IMR-90 (cell line): ENCODE data around the gene PPM1F. TPM values are rescaled to one million over a fixed set of nuclear protein-coding genes. Genes with fewer than 3 reads are reported as not detected.

Experiments used
- ATAC-seq: fragments of 200-7000 bp; cut with Tn5 transposase; 2 replicates; pipeline ENCODE4 v1.9.1; 2020; ENCODE audit warnings: low read depth, mild to moderate bottlenecking, moderate library complexity
- BruUV-seq: library from RNA; stranded (reverse); fragments of 400-500 nt; replicated peaks from 2 replicates; lab custom pipeline; 2021; lab: Mats Ljungman, UMichigan
- CTCF ChIA-PET: fragments of 300-600 bp; formaldehyde crosslinking; extraction: SDS; loops from one replicate; lab custom pipeline; 2021; ENCODE audit warnings: antibody characterized with exemption; lab: Yijun Ruan, JAX
- POLR2A ChIA-PET: fragments of 300-600 bp; sonication (Branson Sonifier 250); formaldehyde crosslinking; loops from one replicate; lab custom pipeline; 2022; ENCODE audit warnings: antibody characterized with exemption; ENCODE audit not compliant: unreplicated experiment; lab: Charles Lee
- DNase-seq: peaks from one replicate; pipeline ENCODE4 v3.0.0; 2013
- H2AFZ ChIP-seq: replicated peaks from 2 replicates; pipeline ENCODE3; 2013; ENCODE audit warnings: low read length, mild to moderate bottlenecking; ENCODE audit not compliant: poor library complexity
- H2AK5ac ChIP-seq: 2 replicates; pipeline ENCODE4 v1.6.1; 2013; ENCODE audit warnings: low read depth, low read length, inconsistent platforms
- H2AK9ac ChIP-seq: replicated peaks from 2 replicates; pipeline ENCODE3; 2013; ENCODE audit warnings: mild to moderate bottlenecking, low read depth, low read length, moderate library complexity; ENCODE audit not compliant: poor library complexity
- H2BK120ac ChIP-seq: 2 replicates; pipeline ENCODE4 v1.6.1; 2013; ENCODE audit warnings: low read depth, low read length, inconsistent platforms
- H2BK15ac ChIP-seq: 3 replicates; pipeline ENCODE4 v1.6.1; 2013; ENCODE audit warnings: low read depth, low read length, inconsistent platforms
- H2BK20ac ChIP-seq: 2 replicates; pipeline ENCODE4 v1.6.1; 2013; ENCODE audit warnings: low read depth, mild to moderate bottlenecking, inconsistent platforms, low read length, moderate library complexity
- H2BK5ac ChIP-seq: 2 replicates; pipeline ENCODE4 v1.6.1; 2013; ENCODE audit warnings: mild to moderate bottlenecking, low read depth, low read length, inconsistent platforms; ENCODE audit not compliant: poor library complexity, severe bottlenecking
- H3K14ac ChIP-seq: replicated peaks from 2 replicates; pipeline ENCODE4 v1.6.1; 2013; ENCODE audit warnings: low read depth, low read length, inconsistent platforms
- H3K18ac ChIP-seq: 2 replicates; pipeline ENCODE4 v1.6.1; 2013; ENCODE audit warnings: low read depth, low read length, control low read depth
- H3K23ac ChIP-seq: 2 replicates; pipeline ENCODE4 v1.6.1; 2013; ENCODE audit warnings: low read depth, low read length, inconsistent platforms
- H3K27ac ChIP-seq: 2 replicates; pipeline ENCODE4 v1.5.1; 2013; ENCODE audit warnings: mild to moderate bottlenecking, control low read depth, low read length; ENCODE audit not compliant: insufficient read depth
- H3K27me3 ChIP-seq: 2 replicates; pipeline ENCODE4 v1.6.1; 2013; ENCODE audit warnings: low read length; ENCODE audit not compliant: control insufficient read depth, insufficient read depth
- H3K36me3 ChIP-seq: 2 replicates; pipeline ENCODE4 v1.6.1; 2013; ENCODE audit warnings: low read length, mixed read lengths; ENCODE audit not compliant: control insufficient read depth, insufficient read depth
- H3K4ac ChIP-seq: 2 replicates; pipeline ENCODE4 v1.6.1; 2013; ENCODE audit warnings: low read depth, low read length, inconsistent platforms
- H3K4me1 ChIP-seq: 2 replicates; pipeline ENCODE4 v1.6.1; 2013; ENCODE audit warnings: low read length, mixed read lengths; ENCODE audit not compliant: control insufficient read depth, insufficient read depth
- H3K4me2 ChIP-seq: 2 replicates; pipeline ENCODE4 v1.6.1; 2013; ENCODE audit warnings: low read depth, mild to moderate bottlenecking, control low read depth, low read length, moderate library complexity
- H3K4me3 ChIP-seq: 2 replicates; pipeline ENCODE4 v1.5.1; 2013; ENCODE audit warnings: low read depth, mild to moderate bottlenecking, control low read depth, low read length, moderate library complexity; ENCODE audit not compliant: insufficient read depth
- H3K56ac ChIP-seq: 2 replicates; pipeline ENCODE4 v1.6.1; 2013; ENCODE audit warnings: low read length, inconsistent platforms; ENCODE audit not compliant: insufficient read depth; ENCODE audit errors: extremely low read depth
- H3K79me1 ChIP-seq, 2 experiments: 2 replicates each; pipeline ENCODE4 v1.6.1; 2013; ENCODE audit warnings: low read length in 2 of 2, inconsistent platforms in 1 of 2, low read depth in 1 of 2
- H3K9ac ChIP-seq: 2 replicates; pipeline ENCODE4 v1.6.1; 2013; ENCODE audit warnings: low read depth, low read length, control low read depth
- H3K9me1 ChIP-seq: 2 replicates; pipeline ENCODE4 v1.6.1; 2013; ENCODE audit warnings: low read length, inconsistent platforms; ENCODE audit not compliant: insufficient read depth
- H3K9me3 ChIP-seq: 2 replicates; pipeline ENCODE4 v1.6.1; 2013; ENCODE audit warnings: low read length; ENCODE audit not compliant: control insufficient read depth, insufficient read depth
- H4K20me1 ChIP-seq: 2 replicates; pipeline ENCODE4 v1.6.1; 2013; ENCODE audit warnings: low read length, inconsistent platforms; ENCODE audit not compliant: insufficient read depth
- H4K5ac ChIP-seq: 2 replicates; pipeline ENCODE4 v1.6.1; 2013; ENCODE audit warnings: mild to moderate bottlenecking, low read depth, low read length, control low read depth
- H4K8ac ChIP-seq, 2 experiments: 2 replicates each; pipeline ENCODE4 v1.6.1; 2013; ENCODE audit warnings: low read depth in 2 of 2, low read length in 2 of 2, control low read depth in 1 of 2, inconsistent platforms in 1 of 2
- H4K91ac ChIP-seq: 2 replicates; pipeline ENCODE4 v1.6.1; 2013; ENCODE audit warnings: low read depth, low read length, inconsistent platforms; ENCODE audit not compliant: insufficient read depth
- CEBPB ChIP-seq: IDR thresholded peaks from 2 replicates; pipeline ENCODE4 v1.6.1; 2012; ENCODE audit warnings: low read depth, low read length, improper control_type of control experiment
- CHD1 ChIP-seq: IDR thresholded peaks from 2 replicates; pipeline ENCODE4 v1.6.1; 2012; ENCODE audit warnings: low read depth, low read length, improper control_type of control experiment
- ELK1 ChIP-seq: fragments of 150-350 bp; IDR thresholded peaks from 2 replicates; pipeline ENCODE4 v1.6.1; 2016; ENCODE audit warnings: low read depth, mild to moderate bottlenecking, low read length, moderate library complexity, borderline replicate concordance
- FOS ChIP-seq: fragments of 150-350 bp; IDR thresholded peaks from 2 replicates; pipeline ENCODE4 v1.6.1; 2016; ENCODE audit warnings: low read depth, low read length
- MAFK ChIP-seq: IDR thresholded peaks from 2 replicates; pipeline ENCODE4 v1.6.1; 2012; ENCODE audit warnings: low read depth, low read length, improper control_type of control experiment
- RAD21 ChIP-seq: IDR thresholded peaks from 2 replicates; pipeline ENCODE4 v1.6.1; 2012; ENCODE audit warnings: low read length, improper control_type of control experiment
- RCOR1 ChIP-seq: IDR thresholded peaks from 2 replicates; pipeline ENCODE4 v1.6.1; 2012; ENCODE audit warnings: mild to moderate bottlenecking, low read length, improper control_type of control experiment; ENCODE audit not compliant: insufficient replicate concordance
- USF2 ChIP-seq: fragments of 150-350 bp; IDR thresholded peaks from 2 replicates; pipeline ENCODE4 v1.6.1; 2017; ENCODE audit warnings: mild to moderate bottlenecking, antibody characterized with exemption, low read length, low read depth
- WGBS, 2 experiments: methylation state at CpG; one replicate each; pipeline versions ENCODE4 v1.1.5 to v1.1.7; 2013; ENCODE audit warnings: missing lambda C conversion rate in 2 of 2; ENCODE audit not compliant: insufficient read length in 1 of 2; ENCODE audit errors: extremely low coverage in 2 of 2; 5-methylcytosine and 5-hydroxymethylcytosine counted together
- dilution Hi-C: fragments of 300-500 bp; cut with HindIII; formaldehyde crosslinking; loops from one replicate; pipeline ENCODE4 v1.14.3; 2018; ENCODE audit warnings: low sequenced_read_pairs; ENCODE audit not compliant: unreplicated experiment
- in situ Hi-C: fragments of 300-500 bp; cut with MboI; formaldehyde crosslinking; loops from 3 replicates; pipeline ENCODE4 v1.14.3; 2019; ENCODE audit warnings: low sequenced_read_pairs, inconsistent platforms, mixed read lengths
- intact Hi-C: fragments of 100-400 bp; cut with micrococcal nuclease; formaldehyde crosslinking; loops from 2 replicates; pipeline ENCODE4 v1.10.0; 2022
- polyA plus RNA-seq, 3 experiments: library from polyadenylated mRNA; depleted of rRNA; stranded (reverse); fragments of >200 nt; gene quantifications; 2 replicates each; pipeline ENCODE4 v1.2.3, GENCODE V29; 2012; ENCODE audit warnings: low replicate concordance in 1 of 3
- total RNA-seq: library from RNA; depleted of rRNA; stranded (reverse); fragments of >200 nt; gene quantifications from 2 replicates; pipeline ENCODE4 v1.2.3, GENCODE V29; 2012

PPM1F gene
- total and polyA plus RNA-seq, 2 of the 4 experiments (the other 2 are of a cell fraction): 20.8 to 30.3 TPM

DNA sequence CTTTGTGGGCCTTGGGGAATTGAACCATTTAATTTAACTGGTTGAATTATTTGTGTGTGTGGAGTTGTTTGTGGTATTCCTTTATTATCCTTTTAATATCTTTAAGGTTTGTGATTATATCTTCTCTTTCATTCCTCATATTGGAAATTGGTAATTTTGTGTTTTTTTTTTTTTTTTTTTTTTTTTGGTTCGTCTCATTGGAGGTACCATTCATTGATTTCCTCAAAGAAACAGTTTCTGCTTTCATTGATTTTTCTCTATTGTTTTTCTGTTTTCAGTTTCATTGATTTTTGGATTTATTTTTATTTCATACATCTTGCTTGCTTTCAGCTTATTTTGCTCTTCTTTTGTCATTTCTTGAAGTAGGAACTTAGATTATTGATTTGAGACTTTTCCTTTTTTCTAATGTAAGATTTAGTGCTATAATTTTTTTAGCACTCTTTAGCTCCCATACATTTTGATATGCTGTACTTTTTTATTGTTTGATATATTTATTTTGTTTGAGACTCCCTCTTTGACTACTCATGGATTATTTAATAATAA lies 54.2 kb downstream of the PPM1F start:
- in situ Hi-C loops: no loop called here
- no peak overlapping the region for H4K8ac ChIP-seq
- H2AK5ac ChIP-seq: no peak overlapping the region
- H4K91ac ChIP-seq: no peak overlapping the region
- ChIA-PET POLR2A (no interaction called here), CTCF (no interaction called here)
- BruUV-seq: no TSS peak
- no peak overlapping the region for H3K27ac ChIP-seq
- intact Hi-C loops: no loop called here
- H3K9me3 ChIP-seq: no peaks in the 10 kb centered on the region
- H3K4me2 ChIP-seq: no peak overlapping the region
- no peaks in the 10 kb centered on the region for H3K27me3 ChIP-seq
- TF ChIP-seq FOS: no peak
- TF ChIP-seq MAFK: no peak
- TF ChIP-seq CHD1: no peak
- no peak for TF ChIP-seq RCOR1
- TF ChIP-seq ELK1: no peak
- no peak for TF ChIP-seq RAD21
- no peak for TF ChIP-seq CEBPB
- TF ChIP-seq USF2: no peak
- H2BK15ac ChIP-seq: no peak overlapping the region
- H2AFZ ChIP-seq: no peak overlapping the region
- H3K9ac ChIP-seq: no peak overlapping the region
- H2BK20ac ChIP-seq: no peak overlapping the region
- H3K79me1 ChIP-seq: no peaks in the 10 kb centered on the region
- no peak overlapping the region for H3K4ac ChIP-seq
- H3K4me1 ChIP-seq: no peaks in the 10 kb centered on the region
- ATAC-seq (no peak), DNase-seq (no peak)
- no peak overlapping the region for H3K18ac ChIP-seq
- no peak overlapping the region for H2AK9ac ChIP-seq
- H3K9me1 ChIP-seq: no peaks in the 10 kb centered on the region
- no peak overlapping the region for H2BK5ac ChIP-seq
- no peak overlapping the region for H4K5ac ChIP-seq
- no peaks in the 10 kb centered on the region for H4K20me1 ChIP-seq
- H3K23ac ChIP-seq: no peak overlapping the region
- no peak overlapping the region for H2BK120ac ChIP-seq
- H3K56ac ChIP-seq: no peak overlapping the region
- H3K14ac ChIP-seq: no peak overlapping the region
- dilution Hi-C loops: no loop called here
- WGBS, 2 experiments: no CpG with 5 or more reads among the region's 1 CpG
- H3K4me3 ChIP-seq: no peak overlapping the region
- H3K36me3 ChIP-seq: no peaks in the 10 kb centered on the region
